Measurements from ENCODE around the gene SRI.
A peak's percentile ranks its signal among the peaks of the same experiment; 100 is the strongest.

The SRI gene

DNA sequence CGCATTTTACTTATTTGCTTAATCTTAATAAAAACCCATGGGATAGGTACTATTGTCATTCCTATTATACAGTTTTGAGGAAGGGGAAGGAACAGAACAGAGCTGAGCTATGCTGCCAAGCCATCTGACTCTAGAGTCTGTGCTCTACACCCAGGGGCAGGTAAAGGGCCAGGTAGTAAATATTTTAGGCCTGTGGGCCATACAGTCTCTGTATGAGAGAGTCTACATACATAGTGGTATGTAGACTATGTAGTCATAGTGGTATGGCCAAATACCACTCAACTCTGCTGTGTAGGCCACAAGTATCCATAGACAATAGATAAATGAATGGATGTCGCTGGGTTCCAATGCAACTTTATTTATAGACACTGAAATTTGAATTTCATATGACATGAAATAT is 3.4 kb upstream of the SRI start:
- no peak for DNase-seq (ENCODE audit: low read depth)
- no peak overlapping the region for H3K4me3 ChIP-seq (ENCODE audit: low read depth, low read length)
- TF ChIP-seq MYC (IDR thresholded peaks at IDR 0.05; ENCODE audit: low read depth, low read length) (no peak), POLR2A (IDR thresholded peaks at IDR 0.05; ENCODE audit: extremely low read depth, insufficient read length) (no peak), CTCF (IDR thresholded peaks at IDR 0.05; ENCODE audit: low read depth, low read length) (no peak)

DNA sequence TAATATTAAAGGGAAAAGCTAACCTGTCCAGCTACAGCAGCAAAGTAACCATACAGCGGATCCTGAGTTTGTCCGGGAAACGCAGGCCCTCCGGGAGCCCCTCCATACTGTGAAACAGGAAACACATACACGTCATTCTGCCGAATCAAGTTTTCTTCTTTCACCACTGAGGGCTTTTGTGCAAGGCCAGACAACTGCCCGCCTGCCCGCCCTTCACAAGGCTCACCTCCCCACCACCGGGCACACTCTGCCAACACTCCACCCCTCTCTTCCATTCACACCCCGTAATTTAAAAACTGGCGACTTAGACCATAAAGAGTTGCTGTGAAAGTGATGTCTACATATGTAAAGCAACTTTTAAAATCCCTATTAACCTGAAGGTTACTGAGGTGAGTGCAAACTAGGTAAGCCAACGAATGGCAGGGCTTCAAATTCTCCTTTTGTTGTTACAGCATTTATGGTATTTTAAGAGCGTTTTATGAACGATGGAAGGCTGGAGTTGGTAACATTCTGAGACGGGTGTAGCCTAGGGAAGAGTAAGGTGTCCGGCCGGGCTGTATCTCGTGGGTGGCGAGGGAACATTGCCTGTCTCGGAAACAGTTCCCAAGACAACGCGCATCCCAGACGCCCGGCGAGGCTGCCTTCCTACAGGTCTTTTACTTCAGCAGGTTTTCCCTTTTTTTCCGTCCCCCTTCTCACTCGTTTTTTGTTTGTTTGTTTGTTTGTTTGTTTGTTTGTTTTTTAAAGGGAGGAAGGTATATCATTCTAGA is 817 bp downstream of the SRI start:
- TF ChIP-seq MYC (IDR thresholded peaks at IDR 0.05; ENCODE audit: low read depth, low read length) (peak; percentile 30; the same call in 1 of the 2 replicates), POLR2A (IDR thresholded peaks at IDR 0.05; ENCODE audit: extremely low read depth, insufficient read length) (peak; percentile 18), CTCF (IDR thresholded peaks at IDR 0.05; ENCODE audit: low read depth, low read length) (no peak), MAX (IDR thresholded peaks at IDR 0.05; ENCODE audit: low read depth, low read length) (peak; percentile 39; the same call in 1 of the 2 replicates)
- peak overlapping the region; percentile 74 for H3K4me3 ChIP-seq (ENCODE audit: low read depth, low read length)
- peak; percentile 70 for DNase-seq (ENCODE audit: low read depth)

DNA sequence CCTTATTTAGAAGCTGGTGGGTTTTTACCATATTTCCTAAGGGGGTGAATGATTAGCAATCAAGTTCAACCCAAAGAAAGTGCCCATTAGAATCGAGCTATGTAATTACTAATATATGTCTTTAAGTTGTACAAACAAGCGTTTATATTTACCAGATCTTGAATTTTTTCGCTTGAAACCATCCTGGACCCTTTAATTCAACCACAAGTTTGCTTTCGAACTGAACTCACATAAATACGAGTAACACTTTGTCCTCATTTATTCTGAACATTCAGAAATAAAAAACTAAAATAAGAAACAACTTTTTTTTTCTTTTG is 1.5 kb downstream of the SRI start:
- DNase-seq (ENCODE audit: low read depth) = no peak
- TF ChIP-seq MAX (IDR thresholded peaks at IDR 0.05; ENCODE audit: low read depth, low read length) = no peak
- TF ChIP-seq MYC (IDR thresholded peaks at IDR 0.05; ENCODE audit: low read depth, low read length) = no peak
- no peak for TF ChIP-seq CTCF (IDR thresholded peaks at IDR 0.05; ENCODE audit: low read depth, low read length)
- TF ChIP-seq POLR2A (IDR thresholded peaks at IDR 0.05; ENCODE audit: extremely low read depth, insufficient read length) = no peak
- peak overlapping the region; percentile 74 for H3K4me3 ChIP-seq (ENCODE audit: low read depth, low read length)

DNA sequence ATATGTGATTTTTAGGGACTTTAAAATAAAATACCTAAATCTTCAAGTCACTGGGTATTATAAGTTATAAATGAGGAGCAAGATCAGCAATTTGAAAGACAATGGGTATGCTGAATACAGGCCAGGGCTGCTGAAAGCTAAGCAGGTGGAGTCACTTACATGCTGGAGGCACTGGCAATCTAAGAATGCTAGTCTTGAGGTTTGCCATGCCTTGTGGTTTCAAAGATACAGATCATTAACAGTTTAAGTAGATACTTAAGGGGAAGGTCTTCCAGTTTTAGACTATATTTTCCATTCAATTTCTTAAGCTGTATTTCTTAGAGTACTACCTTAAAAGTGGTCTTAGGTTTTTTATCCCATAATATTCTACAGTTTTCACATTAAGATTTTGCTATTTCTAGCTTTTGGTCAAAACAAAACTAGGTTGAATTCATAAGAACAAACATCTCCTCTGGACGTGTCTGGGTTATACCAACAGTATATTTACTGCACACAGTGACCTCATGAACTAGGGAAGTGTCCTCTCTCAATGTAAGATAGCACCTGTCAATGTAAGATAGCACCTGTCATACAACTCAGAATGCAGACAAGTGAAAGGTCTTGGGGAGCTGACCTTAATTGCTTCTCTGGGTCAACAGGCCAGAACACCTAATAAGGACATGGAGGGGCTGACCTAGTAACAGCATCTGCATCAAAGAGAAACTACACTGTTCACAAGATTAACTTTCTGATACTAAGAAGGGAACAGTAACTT is 2.0 kb downstream of the SRI start:
- TF ChIP-seq MAX (IDR thresholded peaks at IDR 0.05; ENCODE audit: low read depth, low read length) = no peak
- no peak for TF ChIP-seq POLR2A (IDR thresholded peaks at IDR 0.05; ENCODE audit: extremely low read depth, insufficient read length)
- no peak for TF ChIP-seq MYC (IDR thresholded peaks at IDR 0.05; ENCODE audit: low read depth, low read length)
- TF ChIP-seq CTCF (IDR thresholded peaks at IDR 0.05; ENCODE audit: low read depth, low read length) = no peak
- peak overlapping the region; percentile 74 for H3K4me3 ChIP-seq (ENCODE audit: low read depth, low read length)
- peak; percentile 45 for DNase-seq (ENCODE audit: low read depth)

- no peak overlapping the region for H3K4me3 ChIP-seq (ENCODE audit: low read depth, low read length)
- TF ChIP-seq CTCF (IDR thresholded peaks at IDR 0.05; ENCODE audit: low read depth, low read length) = no peak
- TF ChIP-seq MAX (IDR thresholded peaks at IDR 0.05; ENCODE audit: low read depth, low read length) = no peak
- no peak for TF ChIP-seq MYC (IDR thresholded peaks at IDR 0.05; ENCODE audit: low read depth, low read length)
- TF ChIP-seq POLR2A (IDR thresholded peaks at IDR 0.05; ENCODE audit: extremely low read depth, insufficient read length) = no peak
- DNase-seq (ENCODE audit: low read depth) = no peak
These were observed 3.6 kb downstream of the SRI start for GRCh38 chr7:88216276-88216675.
